Measurements from ENCODE around the gene MROH8. TPM values are rescaled to one million over a fixed set of nuclear protein-coding genes. Genes with fewer than 3 reads are reported as not detected.

Gene MROH8
- total and polyA plus RNA-seq, 3 experiments from 2014 or later, result 1.6 to 3.0 (median 2.6) TPM

DNA sequence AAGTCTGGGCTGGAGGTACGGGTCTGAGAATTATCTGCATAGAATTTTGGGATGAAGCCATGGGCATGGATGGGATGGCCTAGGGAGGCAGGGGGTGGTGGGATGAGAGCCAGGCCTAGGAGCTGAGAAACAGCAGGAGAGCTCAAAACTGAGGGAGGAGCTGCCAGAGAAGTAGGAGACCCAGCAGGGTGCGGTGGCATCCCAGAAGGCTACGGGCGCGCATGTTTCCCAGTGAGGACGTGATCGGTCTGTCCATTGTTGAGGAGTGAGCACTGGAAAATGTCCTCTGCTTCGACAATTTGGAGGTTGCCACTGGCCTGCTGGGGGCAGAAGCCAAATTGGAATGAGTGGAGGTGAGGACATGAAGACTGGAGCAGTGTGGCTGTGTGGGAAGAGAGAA is 14.5 kb upstream of the MROH8 start:
- no peak overlapping the region for H3K27ac ChIP-seq (ENCODE audit: low read depth, low read length)
- Mint-ChIP-seq H3K36me3 (peaks cover 4 to 68% (median 7%) of the 10 kb centered on the region in 3 donors), H3K27ac (peak overlapping the region in 5 of 8 donors; percentile 31 to 77 (median 60)), H3K9me3 (no peaks in the 10 kb centered on the region), H3K27me3 (no peaks in the 10 kb centered on the region), H3K4me1 (peaks cover 65 to 74% (median 74%) of the 10 kb centered on the region in 3 donors), H3K4me3 (peak overlapping the region in 2 of 7 donors; percentile 33 to 38)
- H3K36me3 ChIP-seq (ENCODE audit: insufficient read depth, low read length), result peaks cover 7% of the 10 kb centered on the region
- H3K27me3 ChIP-seq (ENCODE audit: insufficient read depth, low read length, poor library complexity, severe bottlenecking), result no peaks in the 10 kb centered on the region
- DNase-seq, result no peak
- peaks cover 54% of the 10 kb centered on the region for H3K4me1 ChIP-seq (ENCODE audit: insufficient read depth, low read length)
- ChIA-PET POLR2A (no interaction called here), CTCF (interaction anchor here (1.0 to 5.4 kb wide), 6 partner anchors 11 to 344 kb away, joined by 3 to 51 read pairs (median 4); partner anchors contain the start of genes MROH8 and RPN2)
- H3K4me3 ChIP-seq (ENCODE audit: low read length), result no peak overlapping the region
- no peaks in the 10 kb centered on the region for H3K9me3 ChIP-seq (ENCODE audit: low read length)

DNA sequence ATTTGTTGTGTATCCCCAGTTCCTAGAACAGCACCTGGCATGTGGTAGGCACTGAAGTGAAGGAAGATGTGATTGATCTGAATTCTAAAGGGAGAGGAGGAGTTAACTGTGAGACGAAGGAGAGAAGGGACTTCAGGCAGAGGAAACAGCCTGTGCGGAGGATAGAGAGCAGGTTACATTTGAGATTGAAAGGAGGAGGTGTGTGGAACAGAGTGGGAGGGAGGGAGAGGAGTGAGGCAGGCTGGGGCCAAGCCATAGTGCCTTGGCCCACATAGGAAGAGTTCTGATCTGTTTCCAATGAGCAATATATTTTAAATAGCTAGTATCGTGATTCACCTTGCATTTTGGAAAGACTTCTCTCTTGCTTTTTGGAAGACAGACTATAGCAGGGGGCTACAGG is 13.9 kb upstream of the MROH8 start:
- H3K27ac Mint-ChIP-seq, result peak overlapping the region in 2 of 8 donors; percentile 52 to 77
- Histone ChIP-seq H3K27ac (ENCODE audit: low read depth, low read length) (no peak overlapping the region), H3K4me3 (ENCODE audit: low read length) (no peak overlapping the region), H3K4me1 (ENCODE audit: insufficient read depth, low read length) (peaks cover 56% of the 10 kb centered on the region), H3K36me3 (ENCODE audit: insufficient read depth, low read length) (peaks cover under 1% of the 10 kb centered on the region), H3K9me3 (ENCODE audit: low read length) (no peaks in the 10 kb centered on the region), H3K27me3 (ENCODE audit: insufficient read depth, low read length, poor library complexity, severe bottlenecking) (no peaks in the 10 kb centered on the region)
- no peaks in the 10 kb centered on the region for H3K9me3 Mint-ChIP-seq
- H3K4me1 Mint-ChIP-seq, result peaks cover 65 to 78% (median 77%) of the 10 kb centered on the region in 3 donors
- DNase-seq, result no peak
- H3K27me3 Mint-ChIP-seq, result no peaks in the 10 kb centered on the region
- ChIA-PET CTCF (interaction anchor here (1.0 to 5.4 kb wide), 6 partner anchors 11 to 345 kb away, joined by 3 to 51 read pairs (median 4); partner anchors contain the start of genes MROH8 and RPN2), POLR2A (no interaction called here)
- H3K36me3 Mint-ChIP-seq, result peaks cover 0 to 67% (median 7%) of the 10 kb centered on the region in 3 donors
- no peak overlapping the region for H3K4me3 Mint-ChIP-seq

DNA sequence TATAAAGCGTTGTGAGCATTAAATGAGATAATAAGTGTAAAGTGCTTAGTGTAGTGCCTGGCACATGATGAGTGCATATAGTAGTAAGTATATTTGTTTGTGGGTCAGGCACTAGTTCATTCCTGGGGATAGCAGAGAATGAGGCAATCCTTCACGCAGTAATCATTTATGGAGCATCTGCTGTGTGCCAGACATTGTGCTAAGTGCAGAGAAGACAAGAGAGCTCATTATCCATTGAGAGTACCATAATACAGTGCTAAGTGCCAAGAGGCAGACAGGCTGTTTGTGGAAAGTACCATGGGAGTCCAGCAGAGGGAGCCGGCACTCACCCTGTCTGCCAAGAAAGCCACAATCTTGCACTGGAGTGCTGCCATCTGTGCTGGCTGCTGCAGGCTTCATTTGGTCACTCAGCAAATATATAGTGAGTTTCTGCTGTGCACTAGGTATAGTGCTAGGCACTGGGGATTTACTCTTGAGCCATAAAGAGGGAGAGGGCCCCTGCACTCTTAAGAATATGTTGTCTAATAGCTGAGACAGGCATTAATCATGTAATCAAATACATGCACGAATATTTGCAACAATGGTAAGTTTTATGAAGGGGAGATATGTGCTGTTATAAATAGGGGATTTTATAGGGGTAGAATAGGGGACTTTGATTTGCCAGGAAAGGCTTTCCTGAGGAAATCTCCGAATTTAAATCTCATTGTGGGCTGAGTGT is 12.9 kb upstream of the MROH8 start:
- no peak overlapping the region for H3K4me3 ChIP-seq (ENCODE audit: low read length)
- Mint-ChIP-seq H3K27ac (peak overlapping the region; percentile 2 to 75 (median 34)), H3K4me1 (peaks cover 68 to 83% (median 83%) of the 10 kb centered on the region in 3 donors), H3K9me3 (no peaks in the 10 kb centered on the region), H3K36me3 (peaks cover 0 to 67% (median 7%) of the 10 kb centered on the region in 3 donors), H3K27me3 (no peaks in the 10 kb centered on the region), H3K4me3 (peak overlapping the region in 1 of 7 donors; percentile 10)
- no peak overlapping the region for H3K27ac ChIP-seq (ENCODE audit: low read depth, low read length)
- no peaks in the 10 kb centered on the region for H3K36me3 ChIP-seq (ENCODE audit: insufficient read depth, low read length)
- H3K27me3 ChIP-seq (ENCODE audit: insufficient read depth, low read length, poor library complexity, severe bottlenecking), result no peaks in the 10 kb centered on the region
- CTCF ChIA-PET, result interaction anchor here (1.1 to 5.4 kb wide), 8 partner anchors 9 to 342 kb away, joined by 3 to 51 read pairs (median 5); partner anchors contain the start of genes MROH8 and RPN2
- no peaks in the 10 kb centered on the region for H3K9me3 ChIP-seq (ENCODE audit: low read length)
- H3K4me1 ChIP-seq (ENCODE audit: insufficient read depth, low read length), result peaks cover 56% of the 10 kb centered on the region
- POLR2A ChIA-PET, result no interaction called here
- peak; percentile 49 to 64 (median 55) for DNase-seq

DNA sequence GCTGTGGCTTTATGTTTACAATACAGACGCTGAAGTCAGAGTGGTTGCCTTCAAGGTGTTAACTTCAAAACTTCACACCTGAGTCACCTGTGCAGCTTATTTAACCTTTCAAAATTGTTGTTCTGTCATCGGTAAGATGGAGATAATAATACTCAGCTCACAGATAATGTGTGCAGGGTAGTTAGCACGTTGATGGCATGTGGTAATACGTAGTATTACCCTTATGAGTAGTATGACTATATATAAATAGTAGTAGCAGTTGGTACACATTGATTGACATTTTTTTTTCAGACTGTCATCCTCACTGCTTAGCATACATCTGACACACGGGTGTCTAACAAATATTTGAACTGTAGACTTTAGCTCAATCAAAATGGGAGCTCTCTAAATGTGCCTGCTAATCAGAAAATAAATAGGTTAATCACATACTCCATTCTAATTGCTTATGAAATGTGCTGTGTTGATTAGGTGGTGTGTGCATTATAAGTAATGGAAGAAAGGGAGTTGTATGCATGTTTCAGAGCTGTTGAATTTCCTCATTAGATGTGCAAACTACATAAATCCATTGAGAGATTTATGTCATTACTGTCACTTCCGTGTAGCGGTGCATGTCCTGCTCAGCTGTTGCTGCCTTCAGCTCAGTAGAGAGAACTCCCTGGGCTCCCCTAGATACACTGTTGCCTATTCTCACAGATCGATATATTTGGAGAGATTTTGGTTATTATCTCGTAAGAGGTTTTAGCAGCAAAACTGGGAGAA is 11.2 kb upstream of the MROH8 start:
- peaks cover 52% of the 10 kb centered on the region for H3K4me1 ChIP-seq (ENCODE audit: insufficient read depth, low read length)
- no peaks in the 10 kb centered on the region for H3K27me3 ChIP-seq (ENCODE audit: insufficient read depth, low read length, poor library complexity, severe bottlenecking)
- Mint-ChIP-seq H3K9me3 (no peaks in the 10 kb centered on the region), H3K36me3 (peaks cover 0 to 71% (median 6%) of the 10 kb centered on the region in 3 donors), H3K27me3 (no peaks in the 10 kb centered on the region), H3K27ac (peak overlapping the region; percentile 8 to 90 (median 82)), H3K4me1 (peaks cover 67 to 82% (median 82%) of the 10 kb centered on the region in 3 donors), H3K4me3 (peak overlapping the region in 4 of 7 donors; percentile 10 to 65 (median 40))
- ChIA-PET CTCF (interaction anchor here (0.9 to 5.4 kb wide), 7 partner anchors 8 to 343 kb away, joined by 4 to 51 read pairs (median 6); partner anchors contain the start of genes MROH8 and RPN2), POLR2A (interaction anchor here (1.3 kb wide), 1 partner anchor 12 kb away, joined by 8 read pairs; the partner anchor contains the start of genes MROH8 and RPN2)
- peaks cover 10% of the 10 kb centered on the region for H3K36me3 ChIP-seq (ENCODE audit: insufficient read depth, low read length)
- no peak overlapping the region for H3K27ac ChIP-seq (ENCODE audit: low read depth, low read length)
- DNase-seq, result no peak
- H3K4me3 ChIP-seq (ENCODE audit: low read length), result no peak overlapping the region
- H3K9me3 ChIP-seq (ENCODE audit: low read length), result no peaks in the 10 kb centered on the region

- no peaks in the 10 kb centered on the region for H3K9me3 Mint-ChIP-seq
- DNase-seq, result no peak
- ChIA-PET POLR2A (interaction anchor here (1.3 kb wide), 1 partner anchor 11 kb away, joined by 8 read pairs; the partner anchor contains the start of genes MROH8 and RPN2), CTCF (interaction anchor here (0.7 to 5.4 kb wide), 6 partner anchors 11 to 344 kb away, joined by 3 to 51 read pairs (median 6); partner anchors contain the start of genes MROH8 and RPN2)
- no peaks in the 10 kb centered on the region for H3K9me3 ChIP-seq (ENCODE audit: low read length)
- H3K4me1 ChIP-seq (ENCODE audit: insufficient read depth, low read length), result peaks cover 42% of the 10 kb centered on the region
- peak overlapping the region; percentile 9 to 90 (median 74) for H3K27ac Mint-ChIP-seq
- no peaks in the 10 kb centered on the region for H3K27me3 ChIP-seq (ENCODE audit: insufficient read depth, low read length, poor library complexity, severe bottlenecking)
- no peaks in the 10 kb centered on the region for H3K27me3 Mint-ChIP-seq
- H3K4me3 ChIP-seq (ENCODE audit: low read length), result no peak overlapping the region
- peak overlapping the region; percentile 1 to 67 (median 55) for H3K4me3 Mint-ChIP-seq
- H3K27ac ChIP-seq (ENCODE audit: low read depth, low read length), result no peak overlapping the region
- peaks cover 16% of the 10 kb centered on the region for H3K36me3 ChIP-seq (ENCODE audit: insufficient read depth, low read length)
- H3K4me1 Mint-ChIP-seq, result peaks cover 61 to 81% (median 79%) of the 10 kb centered on the region in 3 donors
- H3K36me3 Mint-ChIP-seq, result peaks cover 0 to 74% (median 10%) of the 10 kb centered on the region in 3 donors
Measured at GRCh38 chr20:37189416-37190016, 10.2 kb upstream of the MROH8 start.

DNA sequence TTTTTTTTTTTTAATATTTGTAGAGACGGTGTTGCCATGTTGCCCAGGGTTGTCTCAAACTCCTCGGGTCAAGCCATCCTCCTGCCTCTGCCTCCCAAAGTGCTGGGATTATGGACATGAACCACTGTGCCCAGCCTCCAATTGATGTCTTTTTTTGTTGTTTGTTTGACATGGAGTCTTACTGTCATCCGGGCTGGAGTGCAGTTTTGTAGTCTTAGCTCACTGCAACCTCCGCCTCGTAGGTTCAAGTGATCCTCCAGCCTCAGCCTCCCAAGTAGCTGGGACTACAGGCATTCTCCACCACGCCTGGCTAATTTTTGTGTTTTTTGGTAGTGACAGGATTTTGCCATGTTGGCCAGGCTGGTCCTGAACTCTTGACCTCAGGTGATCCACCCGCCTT is 9.4 kb upstream of the MROH8 start:
- Mint-ChIP-seq H3K27ac (peak overlapping the region in 3 of 8 donors; percentile 6 to 87 (median 86)), H3K4me1 (peaks cover 62 to 81% (median 79%) of the 10 kb centered on the region in 3 donors), H3K4me3 (no peak overlapping the region), H3K27me3 (no peaks in the 10 kb centered on the region), H3K9me3 (no peaks in the 10 kb centered on the region), H3K36me3 (peaks cover 0 to 77% (median 10%) of the 10 kb centered on the region in 3 donors)
- DNase-seq, result no peak
- H3K4me1 ChIP-seq (ENCODE audit: insufficient read depth, low read length), result peaks cover 45% of the 10 kb centered on the region
- no peak overlapping the region for H3K27ac ChIP-seq (ENCODE audit: low read depth, low read length)
- H3K9me3 ChIP-seq (ENCODE audit: low read length), result no peaks in the 10 kb centered on the region
- H3K4me3 ChIP-seq (ENCODE audit: low read length), result no peak overlapping the region
- ChIA-PET CTCF (interaction anchor here (4.8 to 5.4 kb wide), 2 partner anchors 11 to 345 kb away, joined by 28 to 51 read pairs; partner anchors contain the start of genes MROH8 and RPN2), POLR2A (interaction anchor here (0.7 kb wide), 1 partner anchor 33 kb away, joined by 3 read pairs; no protein-coding TSS in a partner anchor)
- H3K27me3 ChIP-seq (ENCODE audit: insufficient read depth, low read length, poor library complexity, severe bottlenecking), result no peaks in the 10 kb centered on the region
- peaks cover 23% of the 10 kb centered on the region for H3K36me3 ChIP-seq (ENCODE audit: insufficient read depth, low read length)

DNA sequence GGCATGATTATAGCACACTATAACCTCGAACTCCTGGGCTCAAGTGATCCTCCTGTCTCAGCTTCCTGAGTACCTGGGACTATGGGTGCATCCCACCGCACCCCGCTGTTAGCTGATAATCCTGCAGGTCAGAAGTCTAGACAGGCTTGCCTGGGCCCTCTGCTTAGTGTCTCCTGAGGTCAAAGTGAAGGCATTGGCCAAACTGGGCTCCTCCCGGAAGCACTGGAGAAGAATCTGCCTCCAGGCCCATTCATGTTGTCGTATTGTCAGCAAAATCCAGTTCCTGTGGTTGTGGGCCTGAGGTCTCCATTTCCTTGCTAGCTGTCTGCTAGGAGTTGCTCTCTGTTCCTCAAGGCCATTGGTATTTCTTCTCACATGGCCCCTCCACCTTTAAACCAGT is 6.3 kb upstream of the MROH8 start:
- Histone ChIP-seq H3K36me3 (ENCODE audit: insufficient read depth, low read length) (peaks cover 28% of the 10 kb centered on the region), H3K9me3 (ENCODE audit: low read length) (no peaks in the 10 kb centered on the region), H3K27ac (ENCODE audit: low read depth, low read length) (no peak overlapping the region), H3K4me3 (ENCODE audit: low read length) (no peak overlapping the region), H3K27me3 (ENCODE audit: insufficient read depth, low read length, poor library complexity, severe bottlenecking) (no peaks in the 10 kb centered on the region), H3K4me1 (ENCODE audit: insufficient read depth, low read length) (peaks cover 38% of the 10 kb centered on the region)
- peak overlapping the region in 3 of 8 donors; percentile 38 to 71 (median 63) for H3K27ac Mint-ChIP-seq
- peaks cover 64 to 86% (median 82%) of the 10 kb centered on the region in 3 donors for H3K4me1 Mint-ChIP-seq
- ChIA-PET CTCF (interaction anchor here (1.3 kb wide), 1 partner anchor 10 kb away, joined by 3 read pairs; no protein-coding TSS in a partner anchor), POLR2A (no interaction called here)
- H3K27me3 Mint-ChIP-seq, result no peaks in the 10 kb centered on the region
- H3K4me3 Mint-ChIP-seq, result peak overlapping the region in 1 of 7 donors; percentile 19
- no peak for DNase-seq
- peaks cover 0 to 73% (median 7%) of the 10 kb centered on the region in 3 donors for H3K36me3 Mint-ChIP-seq
- H3K9me3 Mint-ChIP-seq, result no peaks in the 10 kb centered on the region

All from CD8-positive, alpha-beta memory T cell (primary cell).